Midbrain (tissue), 1 donor: Measurements from ENCODE around the gene ARL15.
"Not testable (repeated sequence)": the region's sequence is repeated elsewhere in the genome, so short reads cannot be mapped to it uniquely, and the experiment has no call there.

Experiments used
- DNase-seq: peaks from one replicate; lab custom pipeline; 2025; lab: John Stamatoyannopoulos, UW

ARL15 gene

GRCh38 chr5:53895091-53895683, 415.2 kb downstream of the ARL15 start:
- no peak for DNase-seq

GRCh38 chr5:53893626-53894025, 416.7 kb downstream of the ARL15 start:
- no peak for DNase-seq

GRCh38 chr5:53892224-53892623, 418.1 kb downstream of the ARL15 start:
- no peak for DNase-seq

GRCh38 chr5:53891159-53891558, 419.2 kb downstream of the ARL15 start:
- DNase-seq, result no peak

DNA sequence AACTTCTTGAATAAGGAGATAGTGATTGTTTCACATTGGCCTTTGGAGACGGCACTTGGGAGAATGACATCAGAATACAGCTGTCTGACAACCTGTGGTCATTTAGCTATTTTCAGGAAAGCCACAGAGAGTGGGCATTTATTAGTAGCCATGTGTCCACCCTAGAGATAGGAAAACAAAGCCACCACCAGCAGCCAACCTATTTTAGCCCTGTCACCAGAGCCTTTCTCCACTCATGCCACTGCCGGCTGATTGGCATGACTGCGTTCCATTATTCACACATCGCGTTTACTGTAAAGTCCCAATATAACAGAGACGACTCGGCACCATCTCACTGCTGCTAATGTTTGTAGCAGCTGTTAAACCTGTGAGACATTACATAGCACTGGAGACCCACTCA, 419.9 kb downstream of the ARL15 start:
- DNase-seq, result no peak

GRCh38 chr5:53884844-53885243, 425.5 kb downstream of the ARL15 start:
- no peak for DNase-seq

DNA sequence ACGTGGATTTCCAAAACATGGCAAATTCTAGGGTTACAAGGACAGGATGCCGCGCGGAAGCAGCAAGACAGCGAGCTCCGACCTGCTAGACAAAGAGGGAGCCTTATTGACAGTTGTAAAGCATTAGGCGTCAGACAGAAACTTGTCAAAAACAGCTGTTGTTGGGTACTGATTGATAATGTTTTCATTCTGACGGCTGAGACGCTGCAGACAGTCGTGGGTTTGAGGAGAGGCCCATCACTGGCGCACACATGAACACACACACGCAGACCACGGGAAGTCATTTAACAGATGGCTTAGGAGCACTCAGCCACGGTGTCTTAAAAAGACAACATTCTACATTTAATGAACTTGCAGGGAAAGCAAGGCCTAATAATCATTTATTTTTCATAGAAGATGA, 426.0 kb downstream of the ARL15 start:
- no peak for DNase-seq

GRCh38 chr5:53882676-53883031, 427.7 kb downstream of the ARL15 start:
- DNase-seq, result no peak

DNA sequence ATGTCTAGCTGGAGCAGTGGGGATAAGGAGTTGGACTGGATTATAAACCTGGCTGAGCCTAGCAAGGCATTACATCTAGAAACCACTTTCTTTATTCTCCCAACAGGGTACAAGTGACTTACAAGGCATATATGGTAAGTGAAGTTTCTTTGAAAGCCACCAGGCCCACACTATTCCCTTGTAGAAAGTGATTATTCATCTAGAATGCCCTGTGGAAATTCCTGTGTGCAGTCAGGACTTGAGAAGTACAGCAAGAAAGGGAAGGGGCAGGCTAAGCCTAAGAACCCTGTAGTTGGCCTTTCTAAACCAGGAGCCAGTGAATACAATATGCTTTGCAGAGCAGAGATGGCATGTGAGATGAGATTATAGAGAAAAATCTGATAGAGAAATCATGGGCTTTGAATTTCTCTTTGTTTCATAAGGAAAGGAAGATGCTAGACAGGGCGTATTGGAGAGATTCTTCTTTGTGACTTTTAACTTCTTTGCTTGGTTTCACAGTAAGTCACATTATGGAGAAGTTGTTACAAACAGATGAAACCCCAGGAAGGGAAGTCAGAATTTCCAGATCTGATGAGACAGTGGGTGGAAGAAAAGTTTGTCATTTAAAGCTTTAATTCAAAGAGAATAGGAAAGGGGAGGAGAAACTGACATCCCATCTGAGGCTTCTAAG, 428.2 kb downstream of the ARL15 start:
- no peak for DNase-seq

DNA sequence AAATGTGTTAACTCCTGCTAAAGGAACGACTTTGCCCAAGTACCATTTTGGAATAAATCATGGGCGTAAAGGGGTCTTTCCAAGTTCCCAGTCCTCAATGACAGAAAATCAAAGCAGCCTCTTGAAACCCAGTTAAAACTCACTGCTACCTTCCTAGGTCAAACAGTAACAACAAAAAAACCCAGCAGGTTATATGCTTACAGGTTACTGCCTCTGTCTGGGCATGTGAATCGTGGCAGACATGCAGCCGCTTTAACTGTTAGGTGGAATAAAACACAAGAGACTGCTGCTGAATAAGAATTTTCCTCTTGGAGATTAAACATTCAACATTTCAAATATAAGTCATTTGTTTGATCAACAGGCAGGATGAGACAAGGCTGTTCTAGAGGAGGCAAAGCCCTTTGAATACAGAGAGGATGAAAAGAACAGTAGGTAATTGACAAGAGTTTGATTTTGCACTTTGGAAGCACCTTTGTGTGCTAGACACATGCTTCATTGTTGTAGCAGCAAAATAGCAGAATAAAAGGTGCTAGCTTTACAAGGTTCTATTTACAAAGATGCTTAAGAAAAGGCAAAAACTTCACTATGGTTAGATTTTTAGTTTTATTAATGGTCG, 430.6 kb downstream of the ARL15 start:
- DNase-seq, result no peak

- DNase-seq, result no peak
These were observed 432.4 kb downstream of the ARL15 start for GRCh38 chr5:53878015-53878414.

- DNase-seq, result no peak
These were observed 433.1 kb downstream of the ARL15 start for GRCh38 chr5:53877243-53877642.

DNA sequence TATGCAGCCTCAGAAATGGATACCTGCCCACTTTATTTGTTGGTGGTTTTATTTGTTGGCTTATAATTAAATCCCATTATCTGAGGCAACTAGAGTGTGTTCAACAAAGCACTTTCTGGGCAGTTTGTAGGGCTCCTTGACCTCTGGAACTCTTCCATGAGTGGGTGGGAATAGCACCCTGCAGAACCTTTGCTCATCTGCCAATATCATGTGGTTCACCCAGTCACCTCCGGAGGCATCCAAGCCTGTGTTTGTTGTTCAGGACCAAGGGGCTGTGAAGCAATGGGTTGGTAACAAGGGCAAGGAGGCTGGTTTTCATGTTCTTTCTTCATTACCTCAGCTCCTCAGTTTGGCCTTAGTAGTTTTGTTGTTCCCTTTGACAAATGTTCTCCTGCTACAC, 436.0 kb downstream of the ARL15 start:
- no peak for DNase-seq

GRCh38 chr5:53873235-53873634, 437.1 kb downstream of the ARL15 start:
- no peak for DNase-seq

- DNase-seq, result no peak
These were observed 438.6 kb downstream of the ARL15 start for GRCh38 chr5:53871775-53872174.

GRCh38 chr5:53871050-53871449, 439.3 kb downstream of the ARL15 start:
- DNase-seq, result no peak

DNA sequence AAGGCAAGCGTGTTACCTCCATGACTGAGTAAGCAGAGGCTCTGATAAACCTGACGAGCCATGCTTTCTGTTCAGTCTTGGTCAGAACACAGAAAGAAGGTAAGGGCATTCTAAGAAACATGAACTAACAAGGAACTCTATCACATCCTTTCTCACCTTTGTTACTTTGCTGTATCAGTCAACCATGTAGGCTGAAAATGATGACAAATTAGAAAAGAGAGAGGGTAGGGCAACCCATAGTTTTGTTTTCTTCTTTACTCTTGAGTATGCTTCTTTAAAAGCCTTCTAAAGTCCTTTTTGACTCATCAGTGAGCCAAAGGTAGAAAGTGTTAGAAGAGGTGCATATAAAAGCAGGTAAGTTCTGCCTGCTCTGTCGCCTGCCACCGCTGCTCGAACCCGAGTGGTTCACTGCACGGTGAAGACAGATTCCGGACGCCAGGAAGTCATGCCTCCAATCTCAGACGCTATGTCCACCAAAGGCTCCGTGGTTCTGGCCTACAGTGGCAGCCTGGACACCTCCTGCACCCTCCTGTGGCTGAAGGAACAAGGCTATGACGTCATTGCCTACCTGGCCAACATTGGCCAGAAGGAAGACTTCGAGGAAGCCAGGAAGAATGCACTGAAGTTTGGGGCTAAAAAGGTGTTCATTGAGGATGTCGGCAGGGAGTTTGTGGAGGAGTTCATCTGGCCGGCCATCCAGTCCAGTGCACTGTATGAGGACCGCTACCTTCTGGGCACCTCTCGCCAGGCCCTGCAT, 451.5 kb downstream of the ARL15 start:
- DNase-seq, result no peak

DNA sequence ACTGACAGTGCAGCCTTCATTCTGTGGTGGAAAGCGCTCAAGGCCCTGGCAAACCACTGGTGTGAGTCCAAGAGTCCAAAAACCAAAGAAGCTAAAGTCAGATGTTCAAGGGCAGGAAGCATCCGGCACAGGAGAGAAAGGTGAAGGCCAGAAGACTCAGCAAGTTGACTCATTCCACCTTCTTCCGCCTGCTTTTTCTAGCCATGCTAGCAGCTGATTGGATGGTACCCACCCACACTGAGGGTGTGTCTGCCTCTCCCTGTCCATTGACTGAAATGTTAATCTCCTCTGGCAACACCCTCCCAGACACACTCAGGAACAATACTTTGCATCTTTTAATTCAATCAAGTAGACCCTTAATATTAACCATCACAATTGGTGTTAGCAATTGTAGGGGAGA, 453.9 kb downstream of the ARL15 start:
- no peak for DNase-seq

DNA sequence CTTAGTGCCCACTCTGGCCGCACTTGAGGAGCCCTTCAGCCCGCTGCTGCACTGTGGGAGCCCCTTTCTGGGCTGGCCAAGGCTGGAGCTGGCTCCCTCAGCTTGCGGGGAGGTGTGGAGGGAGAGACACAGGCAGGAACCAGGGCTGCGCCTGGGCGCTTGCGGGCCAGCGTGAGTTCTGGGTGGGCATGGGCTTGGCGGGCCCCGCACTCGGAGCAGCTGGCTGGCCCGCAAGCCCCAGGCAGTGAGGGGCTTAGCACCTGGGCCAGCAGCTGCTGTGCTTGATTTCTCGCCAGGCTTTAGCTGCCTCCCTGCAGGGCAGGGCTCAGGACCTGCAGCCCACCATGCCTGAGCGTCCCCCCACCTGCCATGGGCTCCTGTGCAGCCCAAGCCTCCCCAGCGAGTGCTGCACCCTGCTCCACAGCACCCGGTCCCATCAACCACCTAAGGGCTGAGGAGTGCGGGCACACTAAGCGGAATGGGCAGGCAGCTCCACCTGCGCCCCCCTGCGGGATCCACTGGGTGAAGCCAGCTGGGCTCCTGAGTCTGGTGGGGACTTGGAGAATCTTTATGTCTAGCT, 473.4 kb downstream of the ARL15 start:
- DNase-seq, result not testable (repeated sequence)

DNA sequence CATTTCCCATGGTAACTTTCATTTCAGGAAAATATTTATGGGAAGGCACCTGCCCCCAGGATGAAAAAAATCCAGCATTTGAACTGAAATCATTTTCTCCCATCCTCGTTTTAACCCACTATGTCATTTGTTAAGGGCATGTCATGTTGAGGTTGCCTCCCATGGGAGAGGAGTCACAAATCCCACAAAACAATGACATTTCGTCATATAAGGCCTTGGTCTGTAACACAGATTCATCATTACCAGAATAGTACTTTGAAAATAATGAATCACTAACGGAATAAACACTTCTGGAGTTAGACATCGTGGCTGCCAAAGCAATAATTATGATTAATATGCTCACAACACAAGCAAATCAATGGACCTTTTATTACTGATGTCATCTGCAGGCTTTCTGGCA, 475.9 kb downstream of the ARL15 start:
- no peak for DNase-seq
